ENCODE results near the gene TNKS2.

TNKS2 gene

DNA sequence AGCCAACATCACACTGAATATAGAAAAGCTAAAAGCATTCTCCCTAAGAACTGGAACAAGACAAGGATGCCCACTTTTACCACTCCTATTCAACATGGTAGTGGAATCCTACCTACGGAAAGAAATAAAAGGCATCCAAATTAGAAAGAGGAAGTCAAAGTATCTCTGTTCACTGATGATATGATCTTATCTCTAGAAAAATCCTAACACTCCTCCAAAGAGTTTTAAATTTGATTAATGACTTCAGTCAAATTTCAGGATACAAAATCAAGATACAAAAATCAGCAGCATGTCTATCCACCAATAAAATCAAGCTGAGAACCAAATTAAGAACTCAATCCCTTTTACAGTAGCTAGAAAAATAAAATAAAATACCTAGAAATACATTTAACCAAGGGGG is 35.3 kb upstream of the TNKS2 start:
- H3K4me3 ChIP-seq (replicated peaks; ENCODE audit: low read depth, low read length): no peak overlapping the region

DNA sequence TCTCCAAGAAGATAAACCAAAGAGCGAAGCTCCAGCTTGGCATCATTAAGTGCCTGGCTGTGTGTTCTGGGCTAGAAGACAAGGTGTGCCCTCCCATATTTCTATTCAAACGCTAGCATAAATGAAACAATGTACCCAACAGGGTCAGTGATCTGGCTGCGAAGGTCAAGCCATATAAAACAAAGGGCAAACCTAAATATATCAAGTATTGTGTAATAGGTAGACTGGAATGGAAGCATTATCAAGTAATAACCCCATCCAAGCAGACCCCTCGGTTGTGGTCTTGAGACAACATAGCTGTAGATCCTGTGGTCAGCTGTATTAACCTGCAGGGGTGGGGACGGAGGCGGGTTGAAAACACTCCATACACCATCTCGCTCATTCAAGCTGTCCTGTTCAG is 31.6 kb upstream of the TNKS2 start:
- DNase-seq (ENCODE audit: extremely low read depth, insufficient read length): no peak
- no peaks in the 10 kb centered on the region; the same call in 1 of the 2 replicates for H3K27me3 ChIP-seq (replicated peaks; ENCODE audit: control insufficient read depth, insufficient read depth, low read length)
- TF ChIP-seq, protein P1, sequence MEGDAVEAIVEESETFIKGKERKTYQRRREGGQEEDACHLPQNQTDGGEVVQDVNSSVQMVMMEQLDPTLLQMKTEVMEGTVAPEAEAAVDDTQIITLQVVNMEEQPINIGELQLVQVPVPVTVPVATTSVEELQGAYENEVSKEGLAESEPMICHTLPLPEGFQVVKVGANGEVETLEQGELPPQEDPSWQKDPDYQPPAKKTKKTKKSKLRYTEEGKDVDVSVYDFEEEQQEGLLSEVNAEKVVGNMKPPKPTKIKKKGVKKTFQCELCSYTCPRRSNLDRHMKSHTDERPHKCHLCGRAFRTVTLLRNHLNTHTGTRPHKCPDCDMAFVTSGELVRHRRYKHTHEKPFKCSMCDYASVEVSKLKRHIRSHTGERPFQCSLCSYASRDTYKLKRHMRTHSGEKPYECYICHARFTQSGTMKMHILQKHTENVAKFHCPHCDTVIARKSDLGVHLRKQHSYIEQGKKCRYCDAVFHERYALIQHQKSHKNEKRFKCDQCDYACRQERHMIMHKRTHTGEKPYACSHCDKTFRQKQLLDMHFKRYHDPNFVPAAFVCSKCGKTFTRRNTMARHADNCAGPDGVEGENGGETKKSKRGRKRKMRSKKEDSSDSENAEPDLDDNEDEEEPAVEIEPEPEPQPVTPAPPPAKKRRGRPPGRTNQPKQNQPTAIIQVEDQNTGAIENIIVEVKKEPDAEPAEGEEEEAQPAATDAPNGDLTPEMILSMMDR (IDR thresholded peaks at IDR 0.05; ENCODE audit: insufficient read depth, low read length, poor library complexity, severe bottlenecking): no peak
- H3K36me3 ChIP-seq (ENCODE audit: control insufficient read depth, insufficient read depth, low read length): no peaks in the 10 kb centered on the region
- no peak overlapping the region for H3K4me3 ChIP-seq (replicated peaks; ENCODE audit: low read depth, low read length)

More for the DNA sequence above, 35.3 kb upstream of the TNKS2 start:
- Histone ChIP-seq H3K36me3 (ENCODE audit: control insufficient read depth, insufficient read depth, low read length) (no peaks in the 10 kb centered on the region), H3K27me3 (replicated peaks; ENCODE audit: control insufficient read depth, insufficient read depth, low read length) (no peaks in the 10 kb centered on the region; the same call in 1 of the 2 replicates)
- no peak for DNase-seq (ENCODE audit: extremely low read depth, insufficient read length)
- TF ChIP-seq, protein P1 (IDR thresholded peaks at IDR 0.05; ENCODE audit: insufficient read depth, low read length, poor library complexity, severe bottlenecking): no peak

DNA sequence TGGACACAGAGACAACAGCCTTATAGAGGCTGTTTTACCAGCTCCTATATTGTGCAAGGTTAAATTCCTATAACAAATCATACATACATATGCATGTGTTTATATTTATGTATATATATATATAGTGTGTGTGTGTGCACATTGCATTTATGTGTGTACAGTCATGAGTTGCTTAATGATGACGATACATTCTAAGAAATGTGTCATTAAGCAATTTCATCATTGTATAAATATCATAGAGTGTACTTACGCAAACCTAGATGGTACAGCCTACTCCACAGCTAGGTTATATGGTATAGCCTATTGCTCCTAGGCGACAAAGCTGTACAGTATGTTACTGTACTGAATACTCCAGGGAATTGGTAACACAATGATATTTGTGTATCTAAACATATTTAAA is 30.1 kb upstream of the TNKS2 start:
- TF ChIP-seq, protein P1 (IDR thresholded peaks at IDR 0.05; ENCODE audit: insufficient read depth, low read length, poor library complexity, severe bottlenecking): no peak
- no peak for DNase-seq (ENCODE audit: extremely low read depth, insufficient read length)

DNA sequence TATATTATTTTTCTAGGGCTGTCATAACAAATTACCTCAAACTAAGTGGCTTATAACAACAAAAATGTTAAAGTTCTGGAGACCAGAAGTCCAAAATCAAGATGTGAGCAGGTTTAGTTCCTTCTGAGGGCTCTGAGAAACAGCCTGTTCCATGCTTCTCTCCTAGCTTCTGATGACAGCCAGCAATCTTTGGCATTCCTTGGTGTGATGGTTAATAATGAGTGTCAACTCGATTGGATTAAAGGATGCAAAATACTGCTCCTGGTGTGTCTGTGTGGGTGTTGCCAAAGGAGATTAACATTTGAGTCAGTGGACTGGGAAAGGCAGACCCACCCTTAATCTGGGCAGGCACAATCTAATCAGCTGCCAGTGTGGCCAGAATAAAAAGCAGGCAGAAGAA is 26.3 kb upstream of the TNKS2 start:
- TF ChIP-seq, protein P1 (IDR thresholded peaks at IDR 0.05; ENCODE audit: insufficient read depth, low read length, poor library complexity, severe bottlenecking): no peak
- DNase-seq (ENCODE audit: extremely low read depth, insufficient read length): no peak

More for the DNA sequence above, 30.1 kb upstream of the TNKS2 start:
- Histone ChIP-seq H3K4me3 (replicated peaks; ENCODE audit: low read depth, low read length) (no peak overlapping the region), H3K27me3 (replicated peaks; ENCODE audit: control insufficient read depth, insufficient read depth, low read length) (no peaks in the 10 kb centered on the region; the same call in 1 of the 2 replicates), H3K36me3 (ENCODE audit: control insufficient read depth, insufficient read depth, low read length) (no peaks in the 10 kb centered on the region)

DNA sequence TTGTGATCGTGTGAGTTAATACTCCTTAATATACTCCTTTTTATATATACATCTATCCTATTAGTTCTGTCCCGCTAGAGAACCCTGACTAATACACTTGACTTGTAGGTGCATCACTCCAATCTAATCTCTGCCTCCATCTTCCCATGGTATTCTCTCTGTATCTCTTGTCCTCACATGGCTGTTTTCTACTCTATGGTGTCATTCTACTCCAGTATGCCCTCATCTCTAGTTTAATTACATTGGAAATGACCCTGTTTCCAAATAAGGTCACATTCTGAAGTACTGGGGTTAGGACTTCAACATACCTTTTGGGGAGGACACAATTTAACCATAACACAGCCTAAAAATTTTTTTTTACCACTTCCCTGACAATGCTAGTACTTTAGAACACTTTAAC is 25.8 kb upstream of the TNKS2 start:
- no peak for DNase-seq (ENCODE audit: extremely low read depth, insufficient read length)
- Histone ChIP-seq H3K4me3 (replicated peaks; ENCODE audit: low read depth, low read length) (no peak overlapping the region), H3K27me3 (replicated peaks; ENCODE audit: control insufficient read depth, insufficient read depth, low read length) (no peaks in the 10 kb centered on the region; the same call in 1 of the 2 replicates), H3K36me3 (ENCODE audit: control insufficient read depth, insufficient read depth, low read length) (no peaks in the 10 kb centered on the region)
- TF ChIP-seq, protein P1 (IDR thresholded peaks at IDR 0.05; ENCODE audit: insufficient read depth, low read length, poor library complexity, severe bottlenecking): no peak

More for the DNA sequence above, 26.3 kb upstream of the TNKS2 start:
- Histone ChIP-seq H3K36me3 (ENCODE audit: control insufficient read depth, insufficient read depth, low read length) (no peaks in the 10 kb centered on the region), H3K4me3 (replicated peaks; ENCODE audit: low read depth, low read length) (no peak overlapping the region), H3K27me3 (replicated peaks; ENCODE audit: control insufficient read depth, insufficient read depth, low read length) (no peaks in the 10 kb centered on the region; the same call in 1 of the 2 replicates)

DNA sequence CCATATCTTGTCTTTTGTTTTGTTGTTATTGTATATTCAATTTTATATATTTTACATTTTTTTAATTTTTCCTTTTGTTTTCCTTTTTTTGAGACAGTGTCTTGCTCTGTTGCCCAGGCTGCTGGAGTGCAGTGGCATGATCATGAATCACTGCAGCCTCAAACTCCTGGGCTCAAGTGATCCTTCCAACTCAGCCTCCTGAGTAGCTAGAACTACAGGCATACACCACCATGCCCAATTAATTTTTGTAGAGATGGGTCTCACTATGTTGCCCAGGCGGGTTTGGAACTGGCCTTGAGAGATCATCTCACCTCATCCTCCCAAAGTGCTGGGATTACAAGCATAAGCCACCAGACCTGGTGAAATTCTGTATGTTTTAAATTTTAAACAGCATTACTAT is 25.4 kb upstream of the TNKS2 start:
- H3K4me3 ChIP-seq (replicated peaks; ENCODE audit: low read depth, low read length): no peak overlapping the region
- H3K36me3 ChIP-seq (ENCODE audit: control insufficient read depth, insufficient read depth, low read length): no peaks in the 10 kb centered on the region
- DNase-seq (ENCODE audit: extremely low read depth, insufficient read length): no peak
- TF ChIP-seq, protein P1 (IDR thresholded peaks at IDR 0.05; ENCODE audit: insufficient read depth, low read length, poor library complexity, severe bottlenecking): no peak
- H3K27me3 ChIP-seq (replicated peaks; ENCODE audit: control insufficient read depth, insufficient read depth, low read length): no peaks in the 10 kb centered on the region; the same call in 1 of the 2 replicates

Data from GM06990 (cell line).